ENCODE results near the gene DTNBP1.

DNA sequence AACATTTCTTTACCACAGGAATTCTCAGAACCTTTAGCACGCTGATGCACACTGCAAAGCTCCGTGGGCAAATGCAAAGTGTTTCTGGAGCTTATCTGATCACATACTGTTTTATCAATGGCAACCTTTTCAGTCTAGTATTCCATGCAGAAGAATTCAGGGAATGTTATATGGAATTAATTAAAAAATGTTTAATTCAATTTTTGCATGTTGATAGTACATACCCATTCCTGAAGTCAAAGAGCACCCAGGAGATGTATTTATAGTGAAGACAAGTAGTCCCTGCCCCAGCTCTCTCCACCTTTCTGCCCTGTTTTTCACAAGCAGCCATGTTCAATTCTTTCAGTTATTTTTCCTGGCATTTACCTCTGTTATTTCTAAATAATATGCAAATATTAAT, 55.2 kb downstream of the DTNBP1 start:
- TF ChIP-seq, protein P1, sequence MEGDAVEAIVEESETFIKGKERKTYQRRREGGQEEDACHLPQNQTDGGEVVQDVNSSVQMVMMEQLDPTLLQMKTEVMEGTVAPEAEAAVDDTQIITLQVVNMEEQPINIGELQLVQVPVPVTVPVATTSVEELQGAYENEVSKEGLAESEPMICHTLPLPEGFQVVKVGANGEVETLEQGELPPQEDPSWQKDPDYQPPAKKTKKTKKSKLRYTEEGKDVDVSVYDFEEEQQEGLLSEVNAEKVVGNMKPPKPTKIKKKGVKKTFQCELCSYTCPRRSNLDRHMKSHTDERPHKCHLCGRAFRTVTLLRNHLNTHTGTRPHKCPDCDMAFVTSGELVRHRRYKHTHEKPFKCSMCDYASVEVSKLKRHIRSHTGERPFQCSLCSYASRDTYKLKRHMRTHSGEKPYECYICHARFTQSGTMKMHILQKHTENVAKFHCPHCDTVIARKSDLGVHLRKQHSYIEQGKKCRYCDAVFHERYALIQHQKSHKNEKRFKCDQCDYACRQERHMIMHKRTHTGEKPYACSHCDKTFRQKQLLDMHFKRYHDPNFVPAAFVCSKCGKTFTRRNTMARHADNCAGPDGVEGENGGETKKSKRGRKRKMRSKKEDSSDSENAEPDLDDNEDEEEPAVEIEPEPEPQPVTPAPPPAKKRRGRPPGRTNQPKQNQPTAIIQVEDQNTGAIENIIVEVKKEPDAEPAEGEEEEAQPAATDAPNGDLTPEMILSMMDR (IDR thresholded peaks at IDR 0.05): no peak
- no peak for TF ChIP-seq POLR2A (IDR thresholded peaks at IDR 0.05)

Data from adrenal gland (tissue), 5 donors.